ENCODE measurements around the gene SLC37A4. TPM values are rescaled to one million over a fixed set of nuclear protein-coding genes. Genes with fewer than 3 reads are reported as not detected.

Gene SLC37A4
- total RNA-seq, 1 donor from 2014 or later = 12.1 TPM

GRCh38 chr11:119000906-119001305 lies 29.8 kb downstream of the SLC37A4 start:
- no peaks in the 10 kb centered on the region for H3K27me3 Mint-ChIP-seq
- DNase-seq (no peak), ATAC-seq (ENCODE audit: low read depth) (no peak)
- peaks cover 32% of the 10 kb centered on the region for H3K4me1 Mint-ChIP-seq
- no peak for TF ChIP-seq CTCF (IDR thresholded peaks at IDR 0.05)
- ChIA-PET CTCF (no interaction called here), POLR2A (interaction anchor here (0.6 to 0.7 kb wide), 2 partner anchors 33 to 107 kb away, joined by 4 to 8 read pairs; no protein-coding TSS in a partner anchor)
- H3K4me3 Mint-ChIP-seq = peak overlapping the region; percentile 24
- peaks cover 62% of the 10 kb centered on the region for H3K36me3 Mint-ChIP-seq (ENCODE audit: low read depth)
- intact Hi-C loops (cut with micrococcal nuclease) = no loop called here
- H3K9me3 Mint-ChIP-seq = no peaks in the 10 kb centered on the region
- H3K27ac Mint-ChIP-seq = no peak overlapping the region

- no peaks in the 10 kb centered on the region for H3K9me3 Mint-ChIP-seq
- peak overlapping the region; percentile 95 for H3K4me3 Mint-ChIP-seq
- H3K27ac Mint-ChIP-seq = peak overlapping the region; percentile 91
- ATAC-seq (ENCODE audit: low read depth) (no peak), DNase-seq (no peak)
- H3K27me3 Mint-ChIP-seq = no peaks in the 10 kb centered on the region
- CTCF ChIA-PET = no interaction called here
- no peak for TF ChIP-seq CTCF (IDR thresholded peaks at IDR 0.05)
- peaks cover 32% of the 10 kb centered on the region for H3K4me1 Mint-ChIP-seq
- POLR2A ChIA-PET = interaction anchor here (2.2 to 2.6 kb wide), 3 partner anchors 15 to 69 kb away, joined by 17 to 33 read pairs (median 18); partner anchors contain the start of genes RPS25, TRAPPC4 and VPS11
- intact Hi-C loops (cut with micrococcal nuclease) = loop anchor here (1.0 to 10.0 kb wide), 7 partner anchors 19 to 426 kb away; partner anchors contain the start of genes ARCN1, C2CD2L, HYOU1 and MCAM
- H3K36me3 Mint-ChIP-seq (ENCODE audit: low read depth) = peaks cover 51% of the 10 kb centered on the region
These were observed 31.9 kb downstream of the SLC37A4 start for GRCh38 chr11:118998822-118999221.

GRCh38 chr11:118998388-118998717 lies 32.3 kb downstream of the SLC37A4 start:
- ATAC-seq (ENCODE audit: low read depth) (peak; percentile 12), DNase-seq (no peak)
- Mint-ChIP-seq H3K36me3 (ENCODE audit: low read depth) (peaks cover 46% of the 10 kb centered on the region), H3K9me3 (no peaks in the 10 kb centered on the region), H3K27me3 (no peaks in the 10 kb centered on the region), H3K4me3 (peak overlapping the region; percentile 95), H3K27ac (peak overlapping the region; percentile 91), H3K4me1 (peaks cover 32% of the 10 kb centered on the region)
- ChIA-PET CTCF (no interaction called here), POLR2A (interaction anchor here (0.6 to 2.6 kb wide), 9 partner anchors 12 to 208 kb away, joined by 3 to 33 read pairs (median 4); partner anchors contain the start of genes DDX6, HYOU1, RPS25 and TRAPPC4)
- intact Hi-C loops (cut with micrococcal nuclease) = loop anchor here (1.0 to 10.0 kb wide), 7 partner anchors 20 to 426 kb away; partner anchors contain the start of genes ARCN1, C2CD2L, HYOU1 and MCAM
- no peak for TF ChIP-seq CTCF (IDR thresholded peaks at IDR 0.05)

- Mint-ChIP-seq H3K27me3 (no peaks in the 10 kb centered on the region), H3K9me3 (no peaks in the 10 kb centered on the region), H3K36me3 (ENCODE audit: low read depth) (peaks cover 41% of the 10 kb centered on the region), H3K27ac (peak within 1 kb of the TSS; percentile 91), H3K4me3 (peak within 1 kb of the TSS; percentile 95), H3K4me1 (peaks cover 32% of the 10 kb centered on the region)
- CTCF ChIA-PET = no interaction called here
- POLR2A ChIA-PET = interaction anchor here (0.5 to 2.6 kb wide), 17 partner anchors 8 to 428 kb away, joined by 3 to 33 read pairs (median 4); partner anchors contain the start of genes C2CD2L, DDX6, HINFP and HMBS
- intact Hi-C loops (cut with micrococcal nuclease) = loop anchor here (1.0 to 10.0 kb wide), 7 partner anchors 20 to 425 kb away; partner anchors contain the start of genes ARCN1, C2CD2L, HYOU1 and MCAM
- ATAC-seq (ENCODE audit: low read depth) = peak; percentile 95
- TF ChIP-seq CTCF (IDR thresholded peaks at IDR 0.05) = no peak
- DNase-seq = peak; percentile 91
These were observed 32.9 kb downstream of the SLC37A4 start, which contains the start of gene CENATAC for GRCh38 chr11:118997627-118998387. TSS of gene CENATAC (plus strand) at chr11:118998138. CDS start at chr11:118998198, 60 bp downstream.
